ENCODE data around the gene SUSD3. TPM values are rescaled to one million over a fixed set of nuclear protein-coding genes. Genes with fewer than 3 reads are reported as not detected.
A peak's percentile ranks its signal among the peaks of the same experiment; 100 is the strongest.

Gene SUSD3
- total RNA-seq, 1 donor from 2014 or later, result 2.4 TPM

DNA sequence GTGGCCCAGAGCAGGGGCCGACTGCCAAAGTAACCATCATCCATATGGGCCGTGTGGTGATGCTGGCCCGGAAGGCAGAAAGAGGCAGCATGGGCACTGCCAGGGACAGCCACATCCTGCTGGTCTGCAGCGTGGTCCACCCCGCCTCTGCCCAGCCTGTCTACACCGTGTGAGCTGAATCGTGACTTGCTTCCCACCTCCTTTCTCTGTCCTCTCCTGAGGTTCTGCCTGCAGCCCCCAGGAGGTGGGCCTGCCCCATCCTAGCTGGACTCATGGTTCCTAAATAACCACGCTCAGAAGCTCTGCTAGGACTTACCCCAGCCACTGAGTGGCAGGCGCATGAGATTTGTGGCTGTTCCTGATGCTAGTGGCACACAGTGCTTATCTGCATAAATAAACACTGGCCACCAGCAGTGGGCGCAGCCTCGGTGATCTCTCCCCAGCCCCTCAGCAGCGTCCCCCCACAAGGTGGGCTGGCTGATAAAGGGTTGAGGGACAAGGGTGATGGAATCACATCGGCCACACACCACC is 22.6 kb upstream of the SUSD3 start:
- TF ChIP-seq, protein P1, sequence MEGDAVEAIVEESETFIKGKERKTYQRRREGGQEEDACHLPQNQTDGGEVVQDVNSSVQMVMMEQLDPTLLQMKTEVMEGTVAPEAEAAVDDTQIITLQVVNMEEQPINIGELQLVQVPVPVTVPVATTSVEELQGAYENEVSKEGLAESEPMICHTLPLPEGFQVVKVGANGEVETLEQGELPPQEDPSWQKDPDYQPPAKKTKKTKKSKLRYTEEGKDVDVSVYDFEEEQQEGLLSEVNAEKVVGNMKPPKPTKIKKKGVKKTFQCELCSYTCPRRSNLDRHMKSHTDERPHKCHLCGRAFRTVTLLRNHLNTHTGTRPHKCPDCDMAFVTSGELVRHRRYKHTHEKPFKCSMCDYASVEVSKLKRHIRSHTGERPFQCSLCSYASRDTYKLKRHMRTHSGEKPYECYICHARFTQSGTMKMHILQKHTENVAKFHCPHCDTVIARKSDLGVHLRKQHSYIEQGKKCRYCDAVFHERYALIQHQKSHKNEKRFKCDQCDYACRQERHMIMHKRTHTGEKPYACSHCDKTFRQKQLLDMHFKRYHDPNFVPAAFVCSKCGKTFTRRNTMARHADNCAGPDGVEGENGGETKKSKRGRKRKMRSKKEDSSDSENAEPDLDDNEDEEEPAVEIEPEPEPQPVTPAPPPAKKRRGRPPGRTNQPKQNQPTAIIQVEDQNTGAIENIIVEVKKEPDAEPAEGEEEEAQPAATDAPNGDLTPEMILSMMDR (IDR thresholded peaks at IDR 0.05; ENCODE audit: unreplicated experiment), result no peak
- peaks cover 1% of the 10 kb centered on the region for H3K36me3 Mint-ChIP-seq
- no peak for DNase-seq (ENCODE audit: low spot score in 2 of 2, unreplicated experiment in 2 of 2)
- H3K9me3 Mint-ChIP-seq, result no peaks in the 10 kb centered on the region
- no peaks in the 10 kb centered on the region for H3K27me3 Mint-ChIP-seq (ENCODE audit: low read depth)
- H3K4me1 Mint-ChIP-seq, result peaks cover 9% of the 10 kb centered on the region
- no peak overlapping the region for H3K27ac Mint-ChIP-seq
- no peak overlapping the region for H3K4me3 Mint-ChIP-seq

DNA sequence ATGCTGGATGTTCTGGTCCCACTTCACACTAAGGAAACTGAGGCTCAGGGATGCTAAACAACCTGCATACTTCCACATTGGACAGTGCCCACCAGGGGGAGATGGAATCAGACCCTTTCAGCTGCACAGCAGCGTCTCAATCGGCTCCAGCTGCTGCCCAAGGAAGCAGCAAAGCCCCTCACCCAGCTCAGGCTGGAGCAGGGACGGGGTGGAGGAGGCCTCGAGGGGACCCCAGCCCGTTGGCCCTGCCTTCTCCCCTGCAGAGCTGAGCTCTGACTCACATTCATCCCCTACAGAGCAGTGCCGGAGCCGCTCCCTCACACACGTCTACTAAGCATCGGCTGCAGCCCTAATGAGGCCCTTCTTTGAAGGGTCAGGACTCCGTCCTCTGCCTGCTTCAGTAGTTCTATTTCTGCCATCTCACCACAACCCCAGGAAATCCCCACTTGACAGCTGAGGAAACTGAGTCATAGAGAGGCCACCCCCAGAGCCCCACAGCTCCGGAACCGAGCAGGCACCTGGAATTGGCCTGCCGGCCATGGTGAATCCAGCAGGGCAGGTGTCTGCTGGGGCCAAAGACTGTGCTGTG is 21.5 kb upstream of the SUSD3 start:
- Mint-ChIP-seq H3K27me3 (ENCODE audit: low read depth) (no peaks in the 10 kb centered on the region), H3K4me3 (no peak overlapping the region), H3K36me3 (no peaks in the 10 kb centered on the region)

DNA sequence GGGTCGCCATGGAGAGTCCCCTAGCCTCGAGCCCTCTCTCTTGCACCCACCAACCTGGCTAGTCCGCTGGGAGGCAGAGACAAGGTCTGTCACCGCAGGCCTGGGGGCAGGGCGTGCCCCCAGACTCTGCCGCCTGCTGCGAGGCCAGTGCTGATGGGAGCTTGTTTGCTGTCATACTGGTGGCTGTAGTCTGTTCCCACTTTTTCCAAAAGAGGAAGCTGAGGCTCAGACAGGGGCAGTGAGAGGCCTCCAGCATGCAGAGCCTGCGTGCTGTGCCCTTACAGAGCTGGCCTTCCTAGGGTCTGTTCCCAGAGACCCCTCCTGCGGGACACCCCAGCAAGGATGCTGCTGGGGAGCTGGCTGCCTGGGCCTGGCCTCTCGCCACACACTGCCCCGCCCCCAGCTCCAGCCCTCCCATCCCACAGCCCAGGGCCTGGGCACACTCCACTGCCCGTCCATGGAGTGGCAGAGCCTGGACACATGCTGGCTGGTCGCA is 21.0 kb upstream of the SUSD3 start:
- TF ChIP-seq, protein P1 (IDR thresholded peaks at IDR 0.05; ENCODE audit: unreplicated experiment), result no peak
- no peak for DNase-seq (ENCODE audit: low spot score in 2 of 2, unreplicated experiment in 2 of 2)
- no peak overlapping the region for H3K27ac Mint-ChIP-seq
- H3K9me3 Mint-ChIP-seq, result no peaks in the 10 kb centered on the region
- H3K36me3 Mint-ChIP-seq, result no peaks in the 10 kb centered on the region
- H3K4me1 Mint-ChIP-seq, result peaks cover 9% of the 10 kb centered on the region
- no peaks in the 10 kb centered on the region for H3K27me3 Mint-ChIP-seq (ENCODE audit: low read depth)
- no peak overlapping the region for H3K4me3 Mint-ChIP-seq

More for the DNA sequence above, 21.5 kb upstream of the SUSD3 start:
- Mint-ChIP-seq H3K9me3 (no peaks in the 10 kb centered on the region), H3K4me1 (peaks cover 9% of the 10 kb centered on the region), H3K27ac (no peak overlapping the region)
- TF ChIP-seq, protein P1 (IDR thresholded peaks at IDR 0.05; ENCODE audit: unreplicated experiment), result peak; percentile 45
- DNase-seq (ENCODE audit: low spot score in 2 of 2, unreplicated experiment in 2 of 2), result no peak

DNA sequence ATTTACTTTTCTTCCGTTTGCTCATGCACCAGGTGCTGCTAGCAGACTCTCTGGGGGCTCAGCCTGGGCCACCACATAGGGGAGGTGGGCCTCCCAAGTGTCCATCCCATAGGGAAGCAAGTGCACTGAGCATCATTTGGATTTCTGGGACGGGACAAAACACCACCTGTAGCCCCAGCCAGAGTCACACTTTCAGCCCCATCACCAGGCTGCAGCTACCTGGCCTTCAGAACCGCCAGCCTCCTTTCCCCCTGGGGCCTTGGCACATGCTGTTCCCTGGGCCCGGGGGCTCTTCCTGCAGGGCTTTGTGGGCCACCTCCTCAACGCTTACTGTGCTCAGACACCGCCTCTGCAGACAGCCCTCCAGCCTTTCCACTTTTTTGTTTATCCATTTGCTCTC is 19.6 kb upstream of the SUSD3 start:
- TF ChIP-seq, protein P1 (IDR thresholded peaks at IDR 0.05; ENCODE audit: unreplicated experiment), result no peak
- Mint-ChIP-seq H3K27ac (no peak overlapping the region), H3K27me3 (ENCODE audit: low read depth) (no peaks in the 10 kb centered on the region), H3K9me3 (no peaks in the 10 kb centered on the region), H3K36me3 (no peaks in the 10 kb centered on the region), H3K4me3 (no peak overlapping the region), H3K4me1 (peaks cover 5% of the 10 kb centered on the region)
- DNase-seq (ENCODE audit: low spot score in 2 of 2, unreplicated experiment in 2 of 2), result no peak

DNA sequence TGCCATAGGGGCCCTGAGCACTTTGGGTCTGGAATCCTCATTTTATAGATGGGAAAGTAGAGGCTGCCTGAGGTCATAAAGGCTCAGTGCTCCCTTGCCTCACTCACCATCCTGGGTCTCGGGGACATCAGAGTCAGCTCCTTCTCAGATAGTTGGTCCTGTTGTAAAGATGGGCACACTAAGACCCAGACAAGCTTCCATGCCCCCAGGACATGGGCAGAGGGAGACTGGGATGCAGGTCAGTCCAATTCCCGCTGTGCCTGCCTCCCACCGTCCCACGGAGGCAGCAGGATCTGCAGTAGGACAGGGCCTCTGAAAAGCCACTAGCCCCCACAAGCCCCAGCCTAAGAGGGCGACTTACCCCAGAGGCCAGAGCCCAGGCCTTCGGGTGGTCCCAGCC is 19.0 kb upstream of the SUSD3 start:
- Mint-ChIP-seq H3K27ac (no peak overlapping the region), H3K27me3 (ENCODE audit: low read depth) (no peaks in the 10 kb centered on the region), H3K36me3 (no peaks in the 10 kb centered on the region), H3K4me1 (peaks cover 5% of the 10 kb centered on the region), H3K9me3 (no peaks in the 10 kb centered on the region), H3K4me3 (no peak overlapping the region)
- DNase-seq (ENCODE audit: low spot score in 2 of 2, unreplicated experiment in 2 of 2), result no peak
- TF ChIP-seq, protein P1 (IDR thresholded peaks at IDR 0.05; ENCODE audit: unreplicated experiment), result no peak
